PFSK-1 (cell line): ENCODE results near the gene CLEC4F.

ENCODE experiments used
- FOXP2 ChIP-seq: optimal IDR thresholded peaks from 2 replicates; pipeline ENCODE3; 2011; ENCODE audit warnings: borderline replicate concordance, control low read depth, inconsistent platforms; ENCODE audit not compliant: insufficient read depth; ENCODE audit errors: extremely low read length, extremely low read depth
- POLR2AphosphoS5 ChIP-seq: IDR thresholded peaks from 2 replicates; pipeline ENCODE4 v1.6.1; 2012; ENCODE audit warnings: low read depth, mild to moderate bottlenecking, control low read depth, low read length, moderate library complexity
- SIN3A ChIP-seq: IDR thresholded peaks from 2 replicates; pipeline ENCODE4 v1.6.1; 2012; ENCODE audit warnings: mild to moderate bottlenecking, low read length, moderate library complexity, borderline replicate concordance; ENCODE audit not compliant: insufficient read depth
- TAF1 ChIP-seq: IDR thresholded peaks from 2 replicates; pipeline ENCODE4 v1.6.1; 2012; ENCODE audit warnings: low read length, control low read depth, borderline replicate concordance; ENCODE audit not compliant: insufficient read depth
- TF ChIP-seq, protein P1 (sequence below), 2 experiments: IDR thresholded peaks; 2 replicates each; pipeline versions ENCODE4 v1.6.1 to v1.8.0; 2011 to 2012; ENCODE audit warnings: low read depth in 2 of 2, low read length in 2 of 2, control low read depth in 1 of 2, inconsistent platforms in 1 of 2, mild to moderate bottlenecking in 1 of 2, moderate library complexity in 1 of 2; ENCODE audit not compliant: insufficient read depth in 1 of 2

CLEC4F gene

DNA sequence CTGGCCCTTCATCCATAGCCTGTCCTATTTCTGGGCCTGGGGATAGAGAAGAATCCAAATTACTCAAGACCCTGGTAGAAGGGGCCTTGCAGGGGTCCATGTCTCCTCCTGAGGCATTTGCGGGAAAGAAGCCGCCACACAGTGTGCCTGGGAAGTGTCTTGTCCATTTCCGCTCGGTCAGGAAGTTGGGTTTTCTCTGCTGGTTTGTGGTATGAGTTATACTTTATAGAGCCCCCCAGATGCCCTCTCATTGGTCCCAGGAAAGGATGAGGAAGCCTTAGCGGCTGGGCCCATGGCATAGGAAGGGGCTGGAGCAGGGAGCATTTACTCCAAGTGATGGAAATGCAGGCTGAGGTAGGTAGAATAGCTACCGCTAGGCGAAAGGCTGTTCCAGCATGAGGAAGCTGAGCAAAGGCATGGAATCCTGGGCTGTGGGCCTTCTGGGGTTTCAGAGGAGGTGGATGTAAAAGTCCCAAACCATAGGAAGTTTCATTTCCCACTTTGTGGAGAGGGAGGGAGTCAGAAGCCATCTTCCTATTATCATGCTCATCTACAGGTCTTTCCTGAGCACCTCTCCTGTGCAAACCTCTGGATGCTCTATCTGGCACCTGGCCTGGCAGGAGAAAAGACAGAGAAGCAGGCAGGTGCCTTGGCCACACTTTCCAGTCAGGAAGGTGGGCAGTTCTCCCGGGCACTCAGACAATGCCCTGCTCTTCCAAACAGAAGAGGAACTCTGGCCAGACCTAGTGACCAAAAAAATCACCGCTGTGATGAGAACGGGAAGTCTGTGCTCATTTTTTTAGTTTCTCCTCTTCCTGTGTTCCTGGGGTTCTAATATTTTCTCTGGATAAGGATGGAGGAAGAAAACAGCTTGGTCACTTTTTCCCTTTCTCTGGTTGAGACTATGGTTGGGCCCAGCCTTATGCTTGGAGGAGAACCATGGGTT is 17.9 kb upstream of the CLEC4F start:
- TF ChIP-seq SIN3A (no peak), FOXP2 (no peak), POLR2AphosphoS5 (no peak), TAF1 (no peak)

DNA sequence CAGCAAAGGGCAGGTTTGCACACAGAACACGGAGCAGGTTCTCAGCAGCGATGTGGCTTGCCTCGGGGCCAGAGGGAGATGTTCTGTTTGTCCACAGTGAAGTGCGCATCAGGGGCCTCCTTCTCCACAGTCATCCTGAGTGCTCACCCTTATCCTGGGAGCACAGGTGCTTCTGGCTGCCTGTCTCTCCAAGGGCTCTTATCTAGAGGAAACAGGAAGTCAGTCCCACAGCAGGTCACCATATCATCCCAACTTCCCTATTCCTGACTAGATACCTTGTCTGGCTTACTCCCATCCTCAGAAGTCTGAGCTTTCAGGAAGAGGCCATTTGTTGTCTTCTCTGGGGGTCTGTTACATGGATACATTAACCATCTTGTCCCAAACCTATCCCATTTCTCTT is 15.2 kb upstream of the CLEC4F start, which contains the start of gene CD207:
CD207 (minus strand) TSS at position 174 of the 400 bp plus-strand sequence; CDS start at position 134, 40 bp downstream.
- no peak for TF ChIP-seq FOXP2
- no peak for TF ChIP-seq TAF1
- TF ChIP-seq, protein P1, sequence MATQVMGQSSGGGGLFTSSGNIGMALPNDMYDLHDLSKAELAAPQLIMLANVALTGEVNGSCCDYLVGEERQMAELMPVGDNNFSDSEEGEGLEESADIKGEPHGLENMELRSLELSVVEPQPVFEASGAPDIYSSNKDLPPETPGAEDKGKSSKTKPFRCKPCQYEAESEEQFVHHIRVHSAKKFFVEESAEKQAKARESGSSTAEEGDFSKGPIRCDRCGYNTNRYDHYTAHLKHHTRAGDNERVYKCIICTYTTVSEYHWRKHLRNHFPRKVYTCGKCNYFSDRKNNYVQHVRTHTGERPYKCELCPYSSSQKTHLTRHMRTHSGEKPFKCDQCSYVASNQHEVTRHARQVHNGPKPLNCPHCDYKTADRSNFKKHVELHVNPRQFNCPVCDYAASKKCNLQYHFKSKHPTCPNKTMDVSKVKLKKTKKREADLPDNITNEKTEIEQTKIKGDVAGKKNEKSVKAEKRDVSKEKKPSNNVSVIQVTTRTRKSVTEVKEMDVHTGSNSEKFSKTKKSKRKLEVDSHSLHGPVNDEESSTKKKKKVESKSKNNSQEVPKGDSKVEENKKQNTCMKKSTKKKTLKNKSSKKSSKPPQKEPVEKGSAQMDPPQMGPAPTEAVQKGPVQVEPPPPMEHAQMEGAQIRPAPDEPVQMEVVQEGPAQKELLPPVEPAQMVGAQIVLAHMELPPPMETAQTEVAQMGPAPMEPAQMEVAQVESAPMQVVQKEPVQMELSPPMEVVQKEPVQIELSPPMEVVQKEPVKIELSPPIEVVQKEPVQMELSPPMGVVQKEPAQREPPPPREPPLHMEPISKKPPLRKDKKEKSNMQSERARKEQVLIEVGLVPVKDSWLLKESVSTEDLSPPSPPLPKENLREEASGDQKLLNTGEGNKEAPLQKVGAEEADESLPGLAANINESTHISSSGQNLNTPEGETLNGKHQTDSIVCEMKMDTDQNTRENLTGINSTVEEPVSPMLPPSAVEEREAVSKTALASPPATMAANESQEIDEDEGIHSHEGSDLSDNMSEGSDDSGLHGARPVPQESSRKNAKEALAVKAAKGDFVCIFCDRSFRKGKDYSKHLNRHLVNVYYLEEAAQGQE (IDR thresholded peaks at IDR 0.05; ENCODE audit: insufficient read depth in 1 of 2, low read depth in 2 of 2, low read length in 2 of 2), result no peak
- TF ChIP-seq SIN3A, result no peak

DNA sequence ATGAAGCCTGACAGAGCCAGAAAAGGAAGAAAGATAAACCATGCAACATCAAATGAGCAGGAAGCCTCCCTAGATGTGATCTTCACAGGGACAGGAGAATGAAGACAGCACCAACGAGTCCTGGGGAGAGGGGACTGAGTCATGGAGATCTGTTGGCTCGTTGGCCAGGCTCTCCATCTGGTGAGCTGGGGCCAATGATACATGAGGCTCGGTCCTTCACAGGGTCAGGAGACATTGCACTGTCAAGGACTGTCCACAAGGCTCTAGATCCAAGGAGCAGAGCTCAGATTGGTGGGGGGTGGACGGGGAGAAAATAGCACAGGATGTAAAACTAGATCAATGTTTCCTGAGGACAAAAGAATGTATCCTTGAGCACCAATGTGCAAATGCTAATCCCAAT is 14.5 kb upstream of the CLEC4F start:
- TF ChIP-seq TAF1 (no peak), SIN3A (no peak), FOXP2 (no peak), POLR2AphosphoS5 (no peak)
- TF ChIP-seq, protein P1 (IDR thresholded peaks at IDR 0.05; ENCODE audit: insufficient read depth in 1 of 2, low read depth in 2 of 2, low read length in 2 of 2), result no peak

DNA sequence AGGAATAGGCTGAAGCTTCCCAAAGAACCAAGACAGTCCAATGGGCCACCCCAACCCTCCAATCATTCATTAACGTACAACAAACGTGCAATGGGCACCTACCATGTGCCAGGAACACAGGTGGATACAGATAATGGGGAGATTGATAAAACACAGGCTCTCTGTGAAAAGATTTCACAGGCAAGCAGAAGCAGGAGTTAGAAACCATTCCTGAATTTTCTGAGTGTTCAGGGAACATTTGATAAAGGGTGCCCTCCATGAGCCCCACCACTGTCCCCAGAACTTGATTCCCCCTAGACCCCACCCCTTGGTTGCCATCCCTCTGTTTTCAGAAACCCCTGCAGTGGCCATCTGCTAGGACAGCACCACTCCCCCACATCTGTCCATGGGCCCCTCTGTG is 13.7 kb upstream of the CLEC4F start:
- TF ChIP-seq FOXP2, result no peak
- no peak for TF ChIP-seq SIN3A
- TF ChIP-seq, protein P1 (IDR thresholded peaks at IDR 0.05; ENCODE audit: insufficient read depth in 1 of 2, low read depth in 2 of 2, low read length in 2 of 2), result no peak
- TF ChIP-seq TAF1, result no peak
- no peak for TF ChIP-seq POLR2AphosphoS5

DNA sequence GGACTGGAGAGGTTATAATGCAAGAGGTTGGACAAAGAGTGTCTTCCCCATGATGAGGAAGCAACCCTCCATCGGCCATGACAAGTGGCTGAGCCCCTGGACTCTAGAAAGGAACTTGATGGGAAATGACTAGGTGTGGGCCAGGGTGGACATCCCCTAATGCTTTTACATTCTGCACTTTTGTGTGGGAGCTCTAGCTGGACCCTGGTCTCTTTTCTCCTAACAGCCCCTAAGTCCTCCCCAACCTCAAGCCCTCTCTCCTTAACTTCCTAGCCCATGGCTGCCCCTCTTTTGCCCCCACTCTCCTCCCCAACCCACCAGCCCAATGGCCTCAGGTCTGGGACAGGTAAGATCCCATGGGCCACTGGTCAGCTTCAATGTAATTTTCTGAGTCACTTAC is 12.8 kb upstream of the CLEC4F start:
- TF ChIP-seq POLR2AphosphoS5, result no peak

DNA sequence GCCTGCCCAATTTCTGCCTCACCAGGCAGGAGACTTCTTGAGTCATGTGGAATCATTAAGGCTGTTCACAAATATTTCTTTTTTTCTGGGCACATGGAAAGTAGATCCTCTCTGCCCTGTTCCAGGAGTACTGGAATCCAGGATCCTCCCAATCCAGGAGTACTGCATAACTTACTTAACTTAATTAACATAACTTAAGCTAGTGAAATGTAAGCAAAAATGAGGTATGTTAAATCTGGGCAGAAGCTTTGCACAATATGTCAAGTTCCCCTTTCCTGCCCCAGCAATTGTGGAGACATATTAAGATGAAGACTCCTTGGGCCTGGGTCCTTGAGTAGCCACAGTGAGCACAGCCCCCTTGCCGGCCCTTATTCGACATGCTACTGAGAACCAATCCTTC is 12.0 kb upstream of the CLEC4F start:
- TF ChIP-seq, protein P1 (IDR thresholded peaks at IDR 0.05; ENCODE audit: insufficient read depth in 1 of 2, low read depth in 2 of 2, low read length in 2 of 2), result no peak
- no peak for TF ChIP-seq FOXP2
